Measurements from ENCODE around the gene UBE2H. TPM values are rescaled to one million over a fixed set of nuclear protein-coding genes. Genes with fewer than 3 reads are reported as not detected.

Gene UBE2H
- total RNA-seq, 2 donors from 2014 or later, result 24.9 to 45.2 TPM

DNA sequence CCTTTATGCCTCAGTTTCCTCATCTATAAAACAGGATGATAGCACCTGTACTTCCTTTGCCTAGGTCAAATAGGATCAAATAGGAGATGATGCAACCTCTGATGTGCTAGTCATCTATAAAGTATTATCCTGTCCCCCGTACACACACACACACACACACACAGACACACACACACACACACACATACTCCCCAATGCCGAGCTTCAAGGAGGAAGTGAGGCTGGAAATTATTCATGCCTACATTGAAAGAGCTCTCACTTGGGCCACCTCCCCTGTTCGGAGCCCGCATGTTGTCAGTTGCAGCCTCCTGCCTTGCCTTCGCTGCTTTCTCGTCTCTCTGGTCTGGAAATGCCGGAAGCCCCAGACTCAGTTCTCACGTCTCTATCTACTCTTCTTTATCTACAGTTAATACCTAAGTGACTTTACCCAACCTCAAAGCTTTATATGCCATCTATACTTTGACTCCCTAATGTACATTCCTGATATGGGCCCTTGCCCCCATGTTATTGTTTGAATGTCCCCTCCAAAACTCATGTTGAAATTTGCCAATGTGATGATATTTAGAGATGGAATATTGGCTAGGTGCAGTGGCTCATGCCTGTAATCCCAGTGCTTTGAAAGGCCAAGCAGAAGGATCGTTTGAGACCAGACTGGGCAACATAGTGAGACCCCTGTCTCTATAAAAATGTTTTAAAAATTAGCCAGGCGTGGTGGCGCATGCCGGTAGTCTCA is 6.9 kb upstream of the UBE2H start:
- Mint-ChIP-seq H3K36me3 (no peaks in the 10 kb centered on the region), H3K27ac (peak overlapping the region in 1 of 2 donors; percentile 52), H3K4me1 (ENCODE audit: low read depth in 2 of 2) (peaks cover 0 to 5% of the 10 kb centered on the region in 2 donors), H3K9me3 (no peaks in the 10 kb centered on the region), H3K27me3 (peaks cover 6 to 11% of the 10 kb centered on the region in 2 donors), H3K4me3 (no peak overlapping the region)
- ATAC-seq (no peak), DNase-seq (ENCODE audit: low spot score) (no peak)

DNA sequence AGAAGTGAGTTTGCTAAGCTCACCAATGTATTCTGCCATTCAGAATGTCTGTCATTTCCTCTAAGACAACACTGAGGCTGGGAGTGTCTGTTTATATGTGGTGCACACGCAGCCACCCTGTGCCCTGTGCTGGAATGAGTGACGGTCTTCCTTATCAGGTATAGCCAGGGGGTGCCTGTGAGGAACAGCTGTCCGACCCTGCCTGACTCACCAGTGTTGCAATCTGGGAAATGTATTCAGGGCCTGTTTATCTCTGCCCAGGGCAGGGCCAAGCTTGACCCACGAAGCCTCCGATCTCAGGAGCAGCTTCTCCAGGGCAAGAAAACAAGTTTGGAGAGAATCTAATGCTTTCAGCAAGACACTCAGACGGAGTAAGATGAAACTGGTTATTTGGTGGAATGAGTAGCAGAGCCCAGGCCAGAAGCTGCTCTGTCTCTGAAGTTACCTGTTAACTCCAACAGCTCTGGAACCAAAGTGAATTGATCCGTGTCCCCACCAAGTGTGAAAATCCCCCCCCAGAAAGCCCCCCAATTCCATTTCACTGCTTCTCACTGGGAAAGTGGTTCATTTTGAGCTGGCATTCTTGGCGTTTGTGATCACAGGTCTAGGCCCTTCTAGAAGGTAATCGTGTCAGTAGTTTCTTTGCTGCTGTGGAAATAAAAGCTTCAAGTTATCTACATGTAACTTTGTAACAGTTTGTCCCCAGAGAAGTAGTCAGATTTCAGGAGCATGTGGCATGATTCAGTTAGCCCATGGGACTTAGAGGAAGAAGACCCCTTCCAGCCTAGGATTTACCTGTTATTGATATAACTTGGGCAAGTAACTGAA is 6.1 kb upstream of the UBE2H start:
- Mint-ChIP-seq H3K4me1 (ENCODE audit: low read depth in 2 of 2) (peaks cover 0 to 5% of the 10 kb centered on the region in 2 donors), H3K27ac (peak overlapping the region in 1 of 2 donors; percentile 52), H3K27me3 (peaks cover 6 to 11% of the 10 kb centered on the region in 2 donors), H3K36me3 (no peaks in the 10 kb centered on the region), H3K4me3 (no peak overlapping the region), H3K9me3 (no peaks in the 10 kb centered on the region)
- ATAC-seq (peak; percentile 57 to 61), DNase-seq (ENCODE audit: low spot score) (no peak)

DNA sequence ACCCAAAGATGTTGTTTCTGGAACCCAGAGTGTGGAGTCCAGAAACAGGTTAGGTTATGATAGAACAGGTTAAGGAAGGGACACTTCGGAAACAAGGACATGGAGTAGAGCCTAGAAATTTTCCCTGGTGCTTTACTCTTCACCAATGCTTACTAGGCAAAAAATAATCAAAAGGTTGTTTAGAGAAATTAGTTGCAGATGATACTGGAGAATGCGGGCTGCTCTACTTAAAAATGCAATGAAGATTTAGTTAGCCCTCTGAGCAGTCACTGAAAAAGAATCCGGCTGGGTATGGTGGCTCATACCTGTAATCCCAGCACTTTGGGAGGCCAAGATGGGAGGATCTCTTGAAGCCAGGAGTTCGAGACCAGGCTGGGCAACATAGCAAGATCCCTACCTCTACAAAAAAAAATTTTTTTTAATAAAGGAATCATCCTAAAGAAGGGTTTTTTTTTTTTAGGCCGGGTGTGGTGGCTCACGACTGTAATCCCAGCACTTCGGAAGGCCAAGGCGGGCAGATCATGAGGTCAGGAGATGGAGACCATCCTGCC is 3.3 kb upstream of the UBE2H start:
- Mint-ChIP-seq H3K27me3 (peaks cover 3 to 11% of the 10 kb centered on the region in 2 donors), H3K4me3 (no peak overlapping the region), H3K36me3 (peaks cover 10% of the 10 kb centered on the region), H3K27ac (no peak overlapping the region), H3K9me3 (no peaks in the 10 kb centered on the region), H3K4me1 (ENCODE audit: low read depth in 2 of 2) (peaks cover 8 to 16% of the 10 kb centered on the region in 2 donors)
- ATAC-seq (no peak), DNase-seq (ENCODE audit: low spot score) (no peak)

DNA sequence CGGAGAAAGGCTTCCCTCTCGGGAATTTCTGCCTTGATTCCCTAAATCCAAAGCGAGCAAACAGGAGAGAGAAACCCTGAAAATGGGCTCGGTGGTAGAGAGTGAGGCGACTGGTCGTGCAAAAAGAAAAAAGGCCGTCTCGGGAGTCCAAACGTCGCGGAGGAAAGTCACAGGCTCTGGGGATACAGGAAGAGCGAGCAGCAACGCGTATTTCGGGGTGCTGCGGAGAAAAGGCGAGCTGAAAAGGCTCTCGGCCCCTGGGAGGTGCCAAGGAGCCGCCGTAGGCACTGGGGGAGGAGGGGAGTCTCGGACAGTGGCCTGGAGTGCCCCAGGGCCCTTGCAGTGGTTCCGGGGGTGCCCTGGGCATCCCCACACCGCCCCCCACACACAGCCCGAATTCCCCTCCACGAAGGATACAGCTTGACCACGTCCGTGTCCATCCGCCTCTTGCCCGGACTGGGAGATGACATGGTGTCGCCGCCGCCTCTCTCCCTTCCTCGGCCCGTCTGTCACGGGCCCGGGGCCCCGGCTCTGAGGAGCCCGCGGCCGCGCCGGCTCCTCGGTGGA is 591 bp downstream of the UBE2H start:
- peaks cover 8 to 11% of the 10 kb centered on the region in 2 donors for H3K4me1 Mint-ChIP-seq (ENCODE audit: low read depth in 2 of 2)
- no peak overlapping the region for H3K27ac Mint-ChIP-seq
- no peak overlapping the region for H3K4me3 Mint-ChIP-seq
- DNase-seq (ENCODE audit: low spot score), result peak; percentile 81
- ATAC-seq, result peak in 1 of 2 donors; percentile 73
- peaks cover 10% of the 10 kb centered on the region for H3K36me3 Mint-ChIP-seq
- no peaks in the 10 kb centered on the region for H3K9me3 Mint-ChIP-seq
- H3K27me3 Mint-ChIP-seq, result no peaks in the 10 kb centered on the region

DNA sequence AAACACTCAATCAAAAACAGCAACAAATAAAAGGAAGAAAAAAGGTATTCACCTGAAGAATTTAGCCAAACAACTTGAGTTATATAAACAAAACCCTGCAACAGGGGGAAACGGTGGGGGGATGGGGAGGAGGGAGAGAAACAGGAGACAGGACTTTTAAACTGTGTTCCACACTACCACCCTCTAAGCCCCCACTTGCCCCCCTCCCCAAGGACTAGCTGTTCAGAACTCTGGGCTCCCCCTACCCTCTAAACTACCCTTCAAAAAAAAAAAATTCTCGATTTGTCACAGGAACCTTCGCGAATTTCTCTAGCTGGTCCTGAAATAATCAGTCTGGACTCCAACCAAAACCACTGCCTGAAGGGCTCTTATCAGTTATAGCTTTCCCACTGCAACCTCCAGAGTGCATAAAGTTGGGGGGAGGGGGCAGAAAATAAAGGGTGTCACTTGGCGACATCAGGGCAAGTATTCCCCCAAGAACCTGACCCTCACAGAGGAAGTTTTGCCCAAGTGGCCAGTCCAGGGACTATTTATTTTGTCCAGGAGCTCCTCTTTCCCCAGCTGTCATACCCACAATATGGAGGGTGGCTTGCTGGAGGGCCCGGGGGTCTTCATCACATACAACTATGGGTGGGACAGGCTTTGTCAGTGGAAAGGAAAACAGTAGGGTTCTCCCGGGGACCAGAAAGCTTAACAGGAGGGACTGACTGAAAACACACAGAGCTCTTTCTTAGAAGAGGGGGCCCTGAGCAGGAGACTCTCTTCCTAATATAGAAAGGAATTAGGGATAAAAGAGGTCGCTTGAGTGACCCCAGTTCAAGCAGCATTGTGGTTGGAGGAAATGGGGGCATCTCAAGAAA is 1.3 kb downstream of the UBE2H start:
- no peaks in the 10 kb centered on the region for H3K27me3 Mint-ChIP-seq
- H3K4me1 Mint-ChIP-seq (ENCODE audit: low read depth in 2 of 2), result peaks cover 8 to 11% of the 10 kb centered on the region in 2 donors
- DNase-seq (ENCODE audit: low spot score) (no peak), ATAC-seq (no peak)
- H3K4me3 Mint-ChIP-seq, result no peak overlapping the region
- peaks cover 10% of the 10 kb centered on the region for H3K36me3 Mint-ChIP-seq
- no peaks in the 10 kb centered on the region for H3K9me3 Mint-ChIP-seq
- H3K27ac Mint-ChIP-seq, result no peak overlapping the region

DNA sequence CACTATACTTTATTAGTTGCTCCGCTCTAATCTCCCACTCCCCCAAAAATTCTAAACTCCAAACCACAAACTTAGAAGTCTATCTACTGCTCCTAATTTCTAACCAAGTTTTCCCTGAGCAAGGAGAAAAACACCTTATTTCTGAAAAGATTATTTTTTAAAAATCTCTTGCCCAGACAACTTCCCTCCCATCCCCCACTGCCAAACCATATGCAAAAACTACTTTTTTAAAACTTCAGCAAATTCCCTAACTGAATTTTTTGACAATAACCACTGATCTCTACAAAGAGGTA is 1.9 kb downstream of the UBE2H start:
- ATAC-seq (no peak), DNase-seq (ENCODE audit: low spot score) (no peak)
- H3K4me1 Mint-ChIP-seq (ENCODE audit: low read depth in 2 of 2), result peaks cover 8 to 11% of the 10 kb centered on the region in 2 donors
- H3K9me3 Mint-ChIP-seq, result no peaks in the 10 kb centered on the region
- H3K27ac Mint-ChIP-seq, result no peak overlapping the region
- no peak overlapping the region for H3K4me3 Mint-ChIP-seq
- H3K27me3 Mint-ChIP-seq, result no peaks in the 10 kb centered on the region
- peaks cover 10% of the 10 kb centered on the region for H3K36me3 Mint-ChIP-seq

DNA sequence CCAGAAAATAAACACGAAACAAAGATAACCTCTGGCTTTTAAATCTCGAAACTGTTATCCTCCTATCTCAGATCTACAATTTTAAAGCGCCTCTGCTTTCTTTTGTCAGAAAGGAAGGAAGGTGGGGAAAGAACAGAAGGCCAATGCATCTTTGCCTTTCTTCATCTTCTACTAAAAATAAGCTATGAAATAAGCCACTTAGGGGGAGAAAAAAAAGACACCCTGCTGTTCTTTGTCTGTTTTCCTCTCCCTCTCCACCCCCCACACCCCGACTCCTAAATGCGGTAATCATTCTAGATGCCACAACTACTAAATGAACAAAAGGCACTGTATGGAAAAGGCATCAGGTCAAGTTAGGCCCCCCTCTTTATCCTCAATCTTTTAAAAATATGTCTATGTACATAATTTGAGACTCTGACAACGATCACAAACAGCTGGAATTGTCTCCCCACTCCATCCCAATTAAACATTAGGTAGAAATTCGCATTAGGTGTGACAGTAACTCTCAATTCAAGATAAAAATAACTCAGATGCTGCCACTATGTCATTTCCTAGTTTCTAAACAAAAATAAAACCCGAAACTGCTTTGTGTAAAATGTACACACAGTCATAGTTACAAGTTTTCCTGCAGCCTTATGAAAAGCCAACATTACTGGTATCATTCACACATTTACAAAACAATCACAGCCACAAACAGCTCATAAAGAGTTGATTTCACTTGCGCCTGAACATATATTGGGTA is 2.4 kb downstream of the UBE2H start:
- ATAC-seq, result no peak
- H3K36me3 Mint-ChIP-seq, result peaks cover 10% of the 10 kb centered on the region

DNA sequence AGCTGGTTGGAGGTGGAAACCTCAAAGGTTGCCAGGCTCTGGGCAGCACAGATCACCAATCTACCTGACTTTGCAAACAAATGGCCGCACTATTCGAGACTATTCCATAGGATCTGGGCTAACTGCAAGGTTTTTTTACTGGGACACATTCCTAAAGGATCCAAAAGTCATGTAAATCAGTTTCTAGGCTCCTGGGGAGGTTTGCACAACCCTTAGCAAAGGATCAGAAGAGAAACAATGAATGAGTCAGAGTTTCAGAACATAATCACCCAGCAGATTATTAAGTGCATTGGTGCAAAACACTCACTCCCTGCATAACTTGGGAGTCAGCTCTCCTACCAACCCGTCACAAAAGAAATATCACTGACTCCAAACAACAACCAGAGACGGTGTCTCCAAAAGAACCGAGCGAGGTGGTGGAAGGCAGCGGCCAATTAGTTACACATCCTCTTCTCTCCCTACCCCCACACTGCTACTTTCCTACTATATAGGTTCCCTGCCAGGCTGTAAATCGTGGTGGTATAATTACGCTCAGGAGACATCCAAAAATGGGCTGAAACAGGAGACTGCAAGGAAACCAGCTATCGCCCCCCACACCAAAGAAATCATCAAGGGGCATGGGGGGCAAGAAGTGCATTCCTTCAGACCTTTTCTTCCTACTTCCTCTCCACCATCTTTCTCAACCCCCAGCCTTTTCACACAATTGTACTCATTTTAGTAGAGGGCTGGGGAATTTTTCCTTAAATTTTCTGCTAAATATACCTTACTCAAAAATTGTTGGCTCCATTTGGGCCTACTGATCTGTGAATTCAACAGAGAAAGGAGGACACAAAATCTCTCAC is 3.2 kb downstream of the UBE2H start:
- no peaks in the 10 kb centered on the region for H3K27me3 Mint-ChIP-seq
- H3K4me3 Mint-ChIP-seq, result no peak overlapping the region
- H3K36me3 Mint-ChIP-seq, result peaks cover 10% of the 10 kb centered on the region
- DNase-seq (ENCODE audit: low spot score) (no peak), ATAC-seq (no peak)
- no peaks in the 10 kb centered on the region for H3K9me3 Mint-ChIP-seq
- H3K27ac Mint-ChIP-seq, result no peak overlapping the region
- H3K4me1 Mint-ChIP-seq (ENCODE audit: low read depth in 2 of 2), result peaks cover 13 to 16% of the 10 kb centered on the region in 2 donors

More for the DNA sequence above, 2.4 kb downstream of the UBE2H start:
- DNase-seq (ENCODE audit: low spot score), result no peak
- H3K27ac Mint-ChIP-seq, result no peak overlapping the region
- no peaks in the 10 kb centered on the region for H3K9me3 Mint-ChIP-seq
- H3K4me1 Mint-ChIP-seq (ENCODE audit: low read depth in 2 of 2), result peaks cover 8 to 11% of the 10 kb centered on the region in 2 donors
- H3K4me3 Mint-ChIP-seq, result no peak overlapping the region
- H3K27me3 Mint-ChIP-seq, result no peaks in the 10 kb centered on the region

DNA sequence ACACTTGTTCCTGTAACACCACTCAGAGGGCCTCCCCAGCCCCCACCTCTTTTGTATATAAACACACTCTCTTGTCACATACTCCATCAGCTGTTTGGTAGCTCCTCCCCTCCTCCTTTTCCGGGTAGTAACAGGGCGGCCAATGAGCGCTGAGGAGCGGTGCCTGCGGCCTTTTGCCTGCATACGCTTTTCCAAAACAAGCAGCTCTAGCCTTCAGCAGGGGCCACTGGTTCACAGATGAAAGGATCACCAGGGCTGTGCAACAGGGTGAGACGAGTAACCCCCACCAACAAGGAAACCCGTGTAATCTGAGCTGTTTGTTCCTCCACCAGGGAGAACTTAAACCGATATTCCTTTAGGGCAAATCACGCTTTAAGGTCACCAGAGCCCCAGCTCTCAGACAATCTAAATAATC is 3.9 kb downstream of the UBE2H start:
- H3K27me3 Mint-ChIP-seq, result no peaks in the 10 kb centered on the region
- no peak overlapping the region for H3K27ac Mint-ChIP-seq
- H3K9me3 Mint-ChIP-seq, result no peaks in the 10 kb centered on the region
- no peak overlapping the region for H3K4me3 Mint-ChIP-seq
- H3K36me3 Mint-ChIP-seq, result peaks cover 10% of the 10 kb centered on the region
- DNase-seq (ENCODE audit: low spot score), result peak; percentile 86
- ATAC-seq, result peak; percentile 60 to 61
- peaks cover 13 to 17% of the 10 kb centered on the region in 2 donors for H3K4me1 Mint-ChIP-seq (ENCODE audit: low read depth in 2 of 2)

DNA sequence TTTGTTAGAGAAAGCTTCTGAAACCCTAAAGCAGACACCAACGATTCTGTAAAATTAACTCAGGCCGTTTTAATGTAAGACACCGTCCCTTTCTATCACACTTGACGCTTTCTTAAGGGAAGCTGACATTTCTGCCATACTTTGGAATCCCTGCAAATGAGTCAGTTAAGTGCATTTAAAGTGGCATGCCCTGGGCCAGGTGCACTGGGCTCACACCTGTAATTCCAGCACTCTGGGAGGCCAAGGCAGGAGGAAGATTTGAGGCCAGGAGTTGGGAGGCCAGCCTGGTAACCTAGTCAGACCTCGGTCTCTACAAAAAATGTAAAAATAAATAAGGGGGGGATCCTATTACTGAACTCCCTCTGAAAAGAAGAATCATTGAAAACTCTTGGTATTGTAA is 4.4 kb downstream of the UBE2H start:
- Mint-ChIP-seq H3K27ac (no peak overlapping the region), H3K36me3 (peaks cover 10% of the 10 kb centered on the region), H3K4me3 (no peak overlapping the region), H3K4me1 (ENCODE audit: low read depth in 2 of 2) (peaks cover 13 to 17% of the 10 kb centered on the region in 2 donors), H3K9me3 (no peaks in the 10 kb centered on the region), H3K27me3 (no peaks in the 10 kb centered on the region)
- ATAC-seq (no peak), DNase-seq (ENCODE audit: low spot score) (no peak)

DNA sequence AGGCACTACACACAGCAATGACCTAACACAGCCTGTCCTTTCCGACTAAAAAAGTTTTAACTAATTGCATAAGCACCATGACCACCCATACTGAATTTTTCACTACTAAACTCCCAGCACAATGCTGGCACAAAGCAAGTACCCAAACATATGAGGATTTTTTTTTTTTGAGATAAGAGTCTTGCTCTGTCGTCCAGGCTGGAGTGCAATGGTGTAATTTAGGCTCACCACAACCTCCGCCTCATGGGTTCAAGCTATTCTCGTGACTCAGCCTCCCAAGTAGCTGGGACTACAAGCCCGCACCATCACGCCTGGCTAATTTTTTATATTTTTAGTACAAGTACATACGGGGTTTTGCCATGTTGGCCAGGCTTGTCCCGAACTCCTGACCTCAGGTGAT is 5.1 kb downstream of the UBE2H start:
- Mint-ChIP-seq H3K36me3 (peaks cover 7% of the 10 kb centered on the region), H3K9me3 (no peaks in the 10 kb centered on the region), H3K27ac (no peak overlapping the region), H3K4me1 (ENCODE audit: low read depth in 2 of 2) (peaks cover 7 to 13% of the 10 kb centered on the region in 2 donors), H3K4me3 (no peak overlapping the region), H3K27me3 (no peaks in the 10 kb centered on the region)
- DNase-seq (ENCODE audit: low spot score), result no peak
- no peak for ATAC-seq

DNA sequence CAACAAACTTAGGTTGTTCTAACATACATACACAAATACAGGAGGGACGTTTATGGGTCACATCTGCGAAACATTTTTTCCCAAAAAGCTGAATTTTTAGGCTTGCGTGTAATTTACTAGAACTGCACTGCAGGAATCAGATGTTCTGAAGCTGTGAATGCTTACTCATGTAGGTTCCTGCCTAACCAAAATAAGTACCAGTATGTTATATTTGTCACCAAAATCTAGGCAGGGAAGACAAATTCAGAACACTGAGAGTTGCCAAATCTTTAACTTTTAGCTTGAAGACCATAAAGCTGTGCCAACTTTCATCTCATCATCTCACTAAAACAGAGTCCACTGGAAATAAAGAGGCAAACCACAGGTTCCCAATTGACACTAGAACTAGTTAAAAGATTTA is 5.7 kb downstream of the UBE2H start:
- ATAC-seq (no peak), DNase-seq (ENCODE audit: low spot score) (no peak)
- Mint-ChIP-seq H3K9me3 (no peaks in the 10 kb centered on the region), H3K36me3 (peaks cover 4% of the 10 kb centered on the region), H3K27me3 (no peaks in the 10 kb centered on the region), H3K4me1 (ENCODE audit: low read depth in 2 of 2) (peaks cover 5 to 14% of the 10 kb centered on the region in 2 donors), H3K4me3 (no peak overlapping the region), H3K27ac (no peak overlapping the region)
